Brain microvascular endothelial cell (primary cell): ENCODE results near the gene MYBPC2.

Experiments
- DNase-seq: peaks from one replicate; pipeline ENCODE4 v3.0.0-alpha.2; 2020
- H3K27ac ChIP-seq: fragments of 250-450 bp; sonication (Bioruptor Pico); 2 replicates; pipeline ENCODE4 v1.5.1; 2020; ENCODE audit warnings: mild to moderate bottlenecking, moderate library complexity
- H3K27me3 ChIP-seq: fragments of 250-450 bp; sonication (Bioruptor Pico); replicated peaks from 2 replicates; pipeline ENCODE4 v1.5.1; 2020; ENCODE audit warnings: mild to moderate bottlenecking
- H3K36me3 ChIP-seq: fragments of 250-450 bp; sonication (Bioruptor Pico); replicated peaks from 2 replicates; pipeline ENCODE4 v1.5.1; 2020; ENCODE audit warnings: mild to moderate bottlenecking
- H3K4me3 ChIP-seq: 2 replicates; pipeline ENCODE4 v1.5.1; 2011; ENCODE audit warnings: low read depth, mild to moderate bottlenecking, control low read depth, low read length, moderate library complexity
- CTCF ChIP-seq: IDR thresholded peaks from 2 replicates; pipeline ENCODE4 v1.5.1; 2011; ENCODE audit warnings: low read depth, mild to moderate bottlenecking, moderate library complexity, low read length, control low read depth, inconsistent platforms; ENCODE audit errors: missing control alignments
- in situ Hi-C: cut with HindIII; loops from 2 replicates; pipeline ENCODE4 v1.10.0; 2017; ENCODE audit warnings: low sequenced_read_pairs, low pct_ligation_motif_present

The MYBPC2 gene

DNA sequence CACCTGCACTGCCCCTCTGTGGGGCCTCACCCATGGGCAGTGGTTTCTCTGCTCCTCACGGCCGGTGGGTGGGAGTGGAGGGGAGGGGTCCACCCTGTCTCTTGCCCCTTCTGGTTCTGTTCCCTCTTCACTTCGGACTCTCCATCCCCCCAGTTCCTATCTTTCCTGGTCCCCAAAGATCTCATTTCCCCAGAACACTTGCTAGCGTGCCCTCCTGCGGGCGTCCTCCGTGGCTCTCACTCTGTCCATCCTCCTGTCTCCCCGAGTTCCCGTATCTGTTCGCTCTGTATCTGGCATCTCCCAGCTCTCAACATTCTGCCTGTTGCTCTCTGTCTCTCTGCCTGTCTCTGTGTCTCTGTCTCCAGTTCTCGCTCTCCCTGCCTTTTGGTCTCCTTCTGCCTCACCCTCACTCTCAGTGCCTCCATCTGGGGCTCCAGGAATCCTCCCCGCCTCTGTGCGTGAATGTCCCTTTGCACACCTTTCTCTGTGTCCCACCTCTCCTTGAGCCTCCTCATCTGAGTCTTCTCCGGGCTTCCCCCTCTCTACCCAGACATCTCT is 13.6 kb upstream of the MYBPC2 start:
- H3K27me3 ChIP-seq = peaks cover 12% of the 10 kb centered on the region
- no peak for TF ChIP-seq CTCF
- in situ Hi-C loops = no loop called here
- no peaks in the 10 kb centered on the region for H3K36me3 ChIP-seq
- no peak overlapping the region for H3K4me3 ChIP-seq
- H3K27ac ChIP-seq = no peak overlapping the region
- no peak for DNase-seq

GRCh38 chr19:50419580-50420035 is 13.1 kb upstream of the MYBPC2 start:
- no peaks in the 10 kb centered on the region for H3K36me3 ChIP-seq
- H3K4me3 ChIP-seq = no peak overlapping the region
- no peak overlapping the region for H3K27ac ChIP-seq
- DNase-seq = no peak
- H3K27me3 ChIP-seq = peaks cover 12% of the 10 kb centered on the region
- no peak for TF ChIP-seq CTCF
- in situ Hi-C loops = no loop called here

DNA sequence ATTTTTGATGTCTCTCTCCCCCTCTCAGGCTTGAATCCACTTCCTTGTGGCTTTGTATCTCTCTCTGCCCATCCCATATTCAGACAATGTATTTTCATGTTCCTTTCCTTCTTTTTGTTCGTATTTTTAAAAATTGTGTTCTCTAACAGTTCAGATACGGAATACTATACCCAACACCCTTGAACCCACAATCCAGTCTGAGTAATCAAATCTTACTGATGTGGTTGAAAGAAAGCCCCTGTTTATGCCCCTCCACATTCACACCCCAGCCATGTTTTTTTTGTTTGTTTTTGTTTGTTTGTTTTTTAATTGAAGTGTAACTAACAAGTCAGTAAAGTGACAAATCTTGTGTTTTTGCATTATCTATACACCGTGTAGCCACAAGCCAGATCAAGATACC is 12.6 kb upstream of the MYBPC2 start:
- no peak for DNase-seq
- no peaks in the 10 kb centered on the region for H3K36me3 ChIP-seq
- no peak overlapping the region for H3K27ac ChIP-seq
- TF ChIP-seq CTCF = no peak
- peaks cover 12% of the 10 kb centered on the region for H3K27me3 ChIP-seq
- in situ Hi-C loops = no loop called here
- H3K4me3 ChIP-seq = no peak overlapping the region

DNA sequence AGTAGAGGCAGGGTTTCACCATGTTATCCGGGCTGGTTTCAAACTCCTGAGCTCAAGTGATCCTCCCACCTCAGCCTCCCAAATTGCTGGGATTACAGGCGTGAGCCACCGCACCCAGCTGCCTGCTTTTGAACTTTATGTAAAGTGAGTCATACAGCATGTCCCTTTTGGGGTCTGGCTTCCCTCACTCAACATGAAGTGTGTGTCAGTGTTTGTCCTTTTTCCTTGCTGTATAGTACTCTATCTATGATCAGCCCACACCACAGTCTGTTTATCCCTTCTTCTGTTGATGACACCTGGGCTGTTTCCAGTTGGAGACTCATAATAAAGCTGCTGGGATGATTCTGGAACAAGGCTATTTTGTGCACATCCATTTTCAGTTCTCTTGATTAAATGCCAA is 11.9 kb upstream of the MYBPC2 start:
- in situ Hi-C loops = no loop called here
- Histone ChIP-seq H3K36me3 (no peaks in the 10 kb centered on the region), H3K27ac (no peak overlapping the region), H3K27me3 (peaks cover 12% of the 10 kb centered on the region), H3K4me3 (no peak overlapping the region)
- no peak for DNase-seq
- TF ChIP-seq CTCF = no peak

- Histone ChIP-seq H3K36me3 (no peaks in the 10 kb centered on the region), H3K27ac (no peak overlapping the region), H3K27me3 (peaks cover 12% of the 10 kb centered on the region), H3K4me3 (no peak overlapping the region)
- DNase-seq = no peak
- no peak for TF ChIP-seq CTCF
- in situ Hi-C loops = no loop called here
Measured at GRCh38 chr19:50422397-50423278, 10.1 kb upstream of the MYBPC2 start.
